Measurements from ENCODE around the gene ARHGAP33. TPM values are rescaled to one million over a fixed set of nuclear protein-coding genes. Genes with fewer than 3 reads are reported as not detected.
"Not testable (repeated sequence)": the region's sequence is repeated elsewhere in the genome, so short reads cannot be mapped to it uniquely, and the experiment has no call there.

Gene ARHGAP33
- total RNA-seq, 1 donor from 2014 or later: 8.8 TPM

DNA sequence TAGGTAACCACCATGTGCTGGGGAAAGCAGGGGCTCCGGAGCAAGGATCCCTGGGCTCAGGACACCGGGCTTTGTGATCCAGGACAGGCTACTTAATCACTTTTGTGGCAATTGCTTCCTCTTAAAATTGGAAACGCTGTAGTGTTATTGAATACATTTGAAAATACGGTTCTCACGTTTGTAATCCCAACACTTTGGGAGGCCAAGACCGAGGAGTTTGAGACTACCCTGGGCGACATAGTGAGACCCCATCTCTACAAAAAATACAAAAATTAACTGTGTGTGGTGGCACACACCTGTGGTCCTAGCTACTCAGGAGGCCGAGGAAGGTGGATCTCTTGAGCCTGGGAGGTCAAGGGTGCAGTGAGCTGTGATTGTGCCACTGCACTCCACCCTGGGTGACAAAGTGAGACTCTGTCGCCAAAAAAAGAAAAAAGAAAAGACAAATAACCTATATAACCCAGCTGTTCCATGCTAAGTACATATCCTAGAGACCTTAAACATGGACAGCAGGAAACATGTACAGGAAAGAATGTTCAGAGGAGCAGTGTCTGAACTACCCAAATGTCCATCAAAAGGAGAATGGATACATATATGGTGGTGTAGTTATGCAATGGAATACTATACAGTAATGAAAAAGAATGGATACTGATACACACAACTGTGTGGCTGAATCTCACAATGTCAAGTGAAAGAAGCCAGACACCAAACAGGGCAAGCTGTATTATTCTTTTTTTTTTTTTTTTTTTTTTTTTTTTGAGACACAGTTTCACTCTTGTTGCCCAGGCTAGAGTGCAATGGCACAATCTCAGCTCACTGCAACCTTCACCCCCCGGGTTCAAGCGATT, 37.9 kb downstream of the ARHGAP33 start:
- intact Hi-C loops (cut with DNase I): no loop called here
- DNase-seq (ENCODE audit: low spot score): no peak

DNA sequence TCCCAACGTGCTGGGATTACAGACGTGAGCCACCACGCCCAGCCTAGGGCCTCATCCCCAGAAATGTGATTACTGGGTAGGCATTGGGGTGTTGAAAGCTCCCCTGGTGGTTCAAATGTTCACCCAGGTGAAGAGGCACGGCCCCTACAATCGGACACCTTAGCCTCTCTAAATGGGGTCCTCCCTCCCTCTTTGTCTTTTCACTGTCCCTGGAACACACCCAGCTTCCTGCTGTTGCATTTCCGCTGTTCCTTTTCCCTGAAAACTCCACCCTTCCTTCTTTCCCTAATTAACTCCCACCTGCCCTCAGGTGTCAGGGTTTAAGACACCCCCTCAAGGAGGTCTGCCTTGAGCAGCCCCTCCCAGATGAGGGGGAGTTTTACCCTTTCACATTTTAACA, 40.9 kb downstream of the ARHGAP33 start:
- intact Hi-C loops (cut with DNase I): no loop called here
- DNase-seq (ENCODE audit: low spot score): no peak

DNA sequence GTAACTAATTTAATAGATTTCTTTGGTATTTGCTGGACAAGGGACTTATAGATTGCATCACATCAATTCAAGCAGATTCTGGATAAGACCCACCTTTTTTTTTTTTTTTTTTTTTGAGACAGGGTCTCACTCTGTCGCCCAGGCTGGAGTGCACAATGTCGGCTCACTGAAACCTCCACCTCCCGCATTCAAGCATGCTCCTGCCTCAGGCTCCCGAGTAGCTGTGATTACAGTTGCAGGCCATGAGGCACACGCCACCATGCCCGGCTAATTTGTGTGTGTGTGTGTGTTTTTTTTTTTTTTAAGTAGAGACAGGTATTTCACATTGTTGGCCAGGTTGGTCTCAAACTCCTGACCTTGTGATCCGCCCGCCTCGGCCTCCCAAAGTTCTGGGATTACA, 41.5 kb downstream of the ARHGAP33 start:
- intact Hi-C loops (cut with DNase I): no loop called here
- no peak for DNase-seq (ENCODE audit: low spot score)

DNA sequence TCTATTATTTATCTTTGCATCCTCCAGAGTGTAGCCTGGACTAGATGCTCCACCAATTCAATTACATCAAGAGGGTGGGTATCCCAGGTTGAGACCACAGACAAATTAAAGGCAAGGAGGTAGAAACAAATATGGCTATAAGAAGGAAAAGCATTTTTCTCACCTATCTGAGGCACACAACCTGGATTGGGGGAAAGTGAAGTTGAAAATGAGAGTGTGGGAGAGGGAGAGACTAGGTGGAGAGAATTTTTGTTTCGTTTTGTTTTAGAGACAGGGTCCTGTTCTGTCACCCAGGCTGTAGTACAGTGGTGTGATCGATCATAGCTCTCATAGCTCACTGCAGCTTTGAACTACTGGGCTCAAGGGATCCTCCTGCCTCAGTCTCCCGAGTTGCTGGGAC, 43.1 kb downstream of the ARHGAP33 start:
- intact Hi-C loops (cut with DNase I): no loop called here
- no peak for DNase-seq (ENCODE audit: low spot score)

DNA sequence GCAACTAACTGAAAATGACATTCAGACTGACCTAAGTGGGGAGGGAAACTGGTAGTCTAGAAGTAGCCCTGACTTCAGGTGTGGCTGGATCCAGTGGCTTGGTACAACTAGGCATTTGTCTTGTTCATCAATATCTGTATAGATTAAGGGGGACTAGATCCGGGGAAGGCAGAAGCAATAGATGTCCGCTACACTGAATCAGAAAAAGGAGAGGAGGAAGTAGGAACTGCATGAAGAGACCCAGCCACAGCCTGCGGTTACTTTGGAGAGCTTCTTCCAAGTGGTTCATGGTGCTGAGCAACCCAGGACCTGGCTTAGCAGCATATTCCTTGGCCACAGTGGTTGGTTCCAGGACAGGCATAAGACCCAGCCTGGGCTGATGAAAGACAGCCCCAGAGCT, 47.2 kb downstream of the ARHGAP33 start:
- intact Hi-C loops (cut with DNase I): loop anchor here (10.0 kb wide), 1 partner anchor 108 kb away; the partner anchor contains the start of gene KMT2B
- DNase-seq (ENCODE audit: low spot score): no peak

DNA sequence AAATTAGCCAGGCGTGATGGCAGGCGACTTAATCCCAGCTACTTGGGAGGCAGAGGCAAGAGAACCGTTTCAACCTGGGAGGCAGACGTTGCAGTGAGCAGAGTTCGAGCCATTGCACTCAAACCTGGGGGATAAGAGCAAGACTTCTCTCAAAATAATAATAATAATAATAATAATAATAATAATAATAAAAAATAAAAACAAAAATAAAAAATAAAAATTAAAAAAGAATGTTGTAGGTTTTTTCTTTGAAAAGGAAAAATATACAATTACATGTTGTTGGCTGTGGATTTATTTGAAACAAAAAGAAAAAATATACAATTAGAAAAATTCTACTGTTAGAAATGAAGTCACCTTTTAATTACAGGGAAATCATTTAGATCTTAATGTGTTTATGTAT, 48.8 kb downstream of the ARHGAP33 start:
- DNase-seq (ENCODE audit: low spot score): no peak
- intact Hi-C loops (cut with DNase I): loop anchor here (10.0 kb wide), 1 partner anchor 109 kb away; the partner anchor contains the start of gene KMT2B

DNA sequence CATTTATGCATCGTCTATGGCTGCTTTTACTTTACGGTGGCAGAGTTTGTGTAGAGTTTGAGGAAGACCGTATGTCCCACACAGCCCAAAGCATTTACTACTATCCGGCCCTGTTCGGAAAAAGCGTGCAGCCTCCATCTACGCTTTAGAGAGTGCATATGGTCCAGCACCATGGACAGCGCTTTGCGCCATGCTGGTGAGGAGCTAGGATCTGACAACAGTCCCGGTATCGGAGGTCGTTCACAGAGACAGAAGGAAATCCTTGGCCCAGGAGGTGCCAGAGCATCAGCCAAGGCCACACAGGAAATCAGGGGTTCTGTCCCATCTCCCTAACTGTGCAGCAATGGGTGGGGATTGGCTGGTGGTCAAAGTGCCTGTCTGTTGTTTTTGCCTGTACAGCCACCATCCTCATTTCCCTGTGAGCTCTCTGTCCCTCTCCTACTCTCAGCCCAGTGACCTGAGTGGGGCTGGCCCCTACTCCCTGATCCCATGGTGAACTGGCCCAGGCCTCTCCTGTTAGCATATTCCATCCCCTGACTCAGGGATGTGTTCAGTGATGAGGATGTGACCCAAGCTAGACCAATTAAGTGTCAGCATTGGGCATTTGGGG, 53.4 kb downstream of the ARHGAP33 start:
- DNase-seq (ENCODE audit: low spot score): no peak
- intact Hi-C loops (cut with DNase I): loop anchor here (10.0 kb wide), 1 partner anchor 114 kb away; the partner anchor contains the start of gene KMT2B

DNA sequence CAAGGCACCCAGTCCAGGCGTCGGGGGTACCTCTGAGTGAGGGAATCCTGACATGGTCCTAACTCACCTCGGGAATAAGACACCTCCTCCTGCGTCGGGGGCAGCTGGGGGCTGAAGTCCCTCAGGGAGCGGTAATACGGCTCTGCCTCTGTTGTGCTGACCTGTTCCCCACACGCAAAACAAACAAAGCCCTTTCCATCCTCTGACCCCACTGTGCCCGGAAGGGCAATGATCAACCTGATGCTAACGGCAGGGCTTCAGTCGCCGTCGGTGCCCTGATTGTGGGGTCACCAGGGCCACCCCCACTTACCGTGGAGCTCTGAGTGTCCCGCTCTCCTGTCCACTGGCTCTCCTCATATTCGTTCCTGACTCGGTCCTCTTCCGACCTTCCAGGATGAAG, 55.6 kb downstream of the ARHGAP33 start:
- no peak for DNase-seq (ENCODE audit: low spot score)
- intact Hi-C loops (cut with DNase I): no loop called here

DNA sequence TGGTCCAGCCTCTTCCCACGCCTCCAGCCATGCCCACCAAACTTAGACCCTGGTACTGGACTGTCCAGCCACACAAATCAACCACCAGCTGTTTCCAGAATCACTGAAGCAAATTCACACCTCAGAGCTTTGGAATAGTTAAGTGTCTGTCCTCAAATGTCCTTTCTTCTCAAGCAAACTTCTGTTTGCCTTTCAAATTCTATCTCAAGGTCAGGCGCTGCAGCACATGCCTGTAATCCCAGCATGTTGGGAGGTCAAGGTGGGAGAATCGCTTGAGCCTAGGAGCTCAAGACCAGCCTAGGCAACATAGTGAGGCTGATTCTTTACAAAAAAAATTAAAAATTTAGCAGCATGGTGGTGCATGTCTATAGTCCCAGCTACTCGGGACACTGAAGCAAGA, 56.7 kb downstream of the ARHGAP33 start:
- intact Hi-C loops (cut with DNase I): no loop called here
- DNase-seq (ENCODE audit: low spot score): no peak

DNA sequence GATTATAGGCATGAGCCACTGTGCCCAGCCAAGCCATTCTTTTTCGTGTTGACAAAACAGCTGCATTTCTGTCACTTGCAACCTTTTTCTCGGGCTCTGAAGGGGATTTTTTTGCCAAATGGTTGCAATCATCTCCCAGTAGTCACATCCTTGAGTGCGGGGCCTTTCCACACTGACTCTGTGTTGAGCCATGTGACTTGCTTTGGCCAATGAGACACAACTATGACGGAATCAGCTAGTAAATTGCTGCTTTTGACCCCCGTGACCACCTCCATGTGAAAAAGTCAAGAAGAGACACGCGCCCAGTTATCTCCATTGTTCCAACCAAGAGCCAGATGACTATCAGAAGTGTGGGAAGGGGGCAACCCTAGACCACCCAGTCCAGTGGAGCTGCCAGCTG, 58.6 kb downstream of the ARHGAP33 start:
- intact Hi-C loops (cut with DNase I): no loop called here
- DNase-seq (ENCODE audit: low spot score): no peak

DNA sequence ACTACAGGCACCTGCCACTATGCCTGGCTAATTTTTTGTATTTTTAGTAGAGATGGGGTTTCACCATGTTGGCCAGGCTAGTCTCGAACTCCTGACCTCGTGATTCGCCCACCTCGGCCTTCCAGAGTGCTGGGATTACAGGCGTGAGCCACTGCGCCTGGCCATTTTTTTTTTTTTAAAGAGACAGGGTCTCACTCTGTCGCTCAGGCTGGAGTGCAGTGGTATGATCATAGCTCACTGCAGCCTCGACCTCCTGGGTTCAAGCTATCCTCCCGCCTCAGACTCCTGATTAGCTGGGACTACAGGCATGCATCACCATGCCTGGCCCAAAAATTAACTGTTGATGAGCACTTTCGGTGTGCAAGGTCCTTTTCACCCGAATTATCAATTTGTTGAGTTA, 60.7 kb downstream of the ARHGAP33 start:
- intact Hi-C loops (cut with DNase I); DNase-seq (ENCODE audit: low spot score): not testable (repeated sequence)

Other genes starting within 250 kb of the ARHGAP33 start
- not detected for gene SBSN, start 247.3 kb upstream of the ARHGAP33 start, total RNA-seq
- gene GAPDHS, start 242.1 kb upstream of the ARHGAP33 start, total RNA-seq: not detected
- gene TMEM147, start 229.9 kb upstream of the ARHGAP33 start, total RNA-seq: 64.4 TPM
- not detected for gene ATP4A, start 211.9 kb upstream of the ARHGAP33 start, total RNA-seq
- gene PMIS2, start 189.4 kb upstream of the ARHGAP33 start, total RNA-seq: not detected
- gene HAUS5, start 162.8 kb upstream of the ARHGAP33 start, total RNA-seq: 5.9 TPM
- 56.2 TPM for gene RBM42, start 146.5 kb upstream of the ARHGAP33 start, total RNA-seq
- 0.78 TPM for gene ETV2, start 133.8 kb upstream of the ARHGAP33 start, total RNA-seq
- gene COX6B1, start 127.2 kb upstream of the ARHGAP33 start, total RNA-seq: 1,054 TPM
- not detected for gene UPK1A, start 109.0 kb upstream of the ARHGAP33 start, total RNA-seq
- gene ZBTB32, start 71.0 kb upstream of the ARHGAP33 start, total RNA-seq: 0.13 TPM
- gene KMT2B, start 57.6 kb upstream of the ARHGAP33 start, total RNA-seq: 19.9 TPM
- 4.2 TPM for gene IGFLR1, start 33.1 kb upstream of the ARHGAP33 start, total RNA-seq
- gene U2AF1L4, start 30.1 kb upstream of the ARHGAP33 start, total RNA-seq: 24.9 TPM
- gene PSENEN, start 29.9 kb upstream of the ARHGAP33 start, total RNA-seq: 43.2 TPM
- gene LIN37, start 27.0 kb upstream of the ARHGAP33 start, total RNA-seq: 9.6 TPM
- 863 TPM for gene HSPB6, start 18.5 kb upstream of the ARHGAP33 start, total RNA-seq
- 11.7 TPM for gene PROSER3, start 17.4 kb upstream of the ARHGAP33 start, total RNA-seq
- gene PRODH2, start 37.3 kb downstream of the ARHGAP33 start, total RNA-seq: not detected
- gene NPHS1, start 76.9 kb downstream of the ARHGAP33 start, total RNA-seq: not detected
- not detected for gene KIRREL2, start 81.3 kb downstream of the ARHGAP33 start, total RNA-seq
- 39.9 TPM for gene APLP1, start 93.0 kb downstream of the ARHGAP33 start, total RNA-seq
- 3.1 TPM for gene NFKBID, start 125.0 kb downstream of the ARHGAP33 start, total RNA-seq
- 5.4 TPM for gene HCST, start 127.0 kb downstream of the ARHGAP33 start, total RNA-seq
- gene TYROBP, start 132.7 kb downstream of the ARHGAP33 start, total RNA-seq: 16.9 TPM
- gene LRFN3, start 160.8 kb downstream of the ARHGAP33 start, total RNA-seq: 8.8 TPM
- gene SDHAF1, start 219.6 kb downstream of the ARHGAP33 start, total RNA-seq: 11.0 TPM
- gene SYNE4, start 233.2 kb downstream of the ARHGAP33 start, total RNA-seq: 0.13 TPM
- 10.9 TPM for gene ALKBH6, start 238.6 kb downstream of the ARHGAP33 start, total RNA-seq